Epithelial cell of esophagus (primary cell): ENCODE data around the gene PCDHGB4.
"Not testable (repeated sequence)": the region's sequence is repeated elsewhere in the genome, so short reads cannot be mapped to it uniquely, and the experiment has no call there.

Experiments
- DNase-seq: peaks from one replicate; pipeline ENCODE4 v3.0.0; 2010; ENCODE audit warnings: low read depth
- H3K4me3 ChIP-seq: 2 replicates; pipeline ENCODE4 v1.5.1; 2011; ENCODE audit warnings: mild to moderate bottlenecking, low read length, control low read depth
- CTCF ChIP-seq: IDR thresholded peaks from 2 replicates; pipeline ENCODE4 v1.5.1; 2011; ENCODE audit warnings: low read depth, mild to moderate bottlenecking, low read length, control low read depth, inconsistent platforms; ENCODE audit not compliant: insufficient read depth; ENCODE audit errors: missing control alignments

The PCDHGB4 gene

DNA sequence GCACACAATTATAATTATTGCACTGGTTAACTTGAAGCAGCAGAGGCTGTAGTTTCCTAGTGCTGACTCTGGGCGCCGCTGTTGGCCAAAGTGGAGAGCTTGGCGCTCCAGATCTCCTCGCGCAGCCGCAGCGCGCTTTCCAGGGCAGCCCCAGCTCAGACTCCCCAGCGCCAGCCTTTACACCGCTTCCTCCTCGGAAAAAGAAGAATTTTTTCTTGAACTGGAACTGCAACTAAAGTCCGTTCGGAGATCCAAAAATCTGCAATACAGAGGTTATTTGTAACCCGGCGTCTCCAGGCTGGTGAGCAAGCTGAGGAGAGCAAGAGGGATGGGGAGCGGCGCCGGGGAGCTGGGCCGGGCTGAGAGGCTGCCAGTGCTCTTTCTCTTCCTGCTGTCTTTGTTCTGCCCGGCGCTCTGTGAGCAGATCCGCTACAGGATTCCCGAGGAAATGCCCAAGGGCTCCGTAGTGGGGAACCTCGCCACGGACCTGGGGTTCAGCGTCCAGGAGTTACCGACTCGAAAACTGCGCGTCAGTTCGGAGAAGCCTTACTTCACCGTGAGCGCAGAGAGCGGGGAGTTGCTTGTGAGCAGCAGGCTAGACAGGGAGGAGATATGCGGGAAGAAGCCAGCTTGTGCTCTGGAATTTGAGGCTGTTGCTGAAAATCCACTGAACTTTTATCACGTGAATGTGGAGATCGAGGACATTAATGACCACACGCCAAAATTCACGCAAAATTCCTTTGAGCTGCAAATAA is at the start of gene PCDHGB4:
Gene PCDHGB4, plus strand, starts transcription at position 142 of the 755 bp plus-strand sequence. Its CDS starts 187 bp downstream, at position 329.
- peak; percentile 59 for TF ChIP-seq CTCF
- DNase-seq = peak; percentile 48
- peak within 1 kb of the TSS; percentile 35 for H3K4me3 ChIP-seq

GRCh38 chr5:141338538-141339306 is 48.8 kb upstream of the PCDHGB4 start, which contains the start of gene PCDHGA2:
TSS of gene PCDHGA2 (plus strand) at chr5:141338760.
- H3K4me3 ChIP-seq = peak within 1 kb of the TSS; percentile 38
- TF ChIP-seq CTCF = peak; percentile 48
- peak; percentile 44 for DNase-seq

- DNase-seq = not testable (repeated sequence)
Measured at GRCh38 chr5:141340781-141341354, 46.6 kb upstream of the PCDHGB4 start.

GRCh38 chr5:141342773-141343172 is 44.7 kb upstream of the PCDHGB4 start:
- no peak for DNase-seq
- TF ChIP-seq CTCF = no peak
- no peak overlapping the region for H3K4me3 ChIP-seq

More at GRCh38 chr5:141340781-141341354, 46.6 kb upstream of the PCDHGB4 start:
- H3K4me3 ChIP-seq = not testable (repeated sequence)

- TF ChIP-seq CTCF = peak; percentile 34
- peak within 1 kb of the TSS; percentile 12 for H3K4me3 ChIP-seq
Measured at GRCh38 chr5:141343242-141343952, 44.1 kb upstream of the PCDHGB4 start, which contains the start of gene PCDHGA3. TSS of gene PCDHGA3 (plus strand) at chr5:141343829. CDS start at chr5:141344034, 205 bp downstream.

GRCh38 chr5:141343953-141344463 is 43.5 kb upstream of the PCDHGB4 start:
- no peak for DNase-seq
- TF ChIP-seq CTCF = no peak
- H3K4me3 ChIP-seq = peak overlapping the region; percentile 12

More at GRCh38 chr5:141343242-141343952, 44.1 kb upstream of the PCDHGB4 start, which contains the start of gene PCDHGA3:
- peak; percentile 53 for DNase-seq
